Osteocyte (in vitro differentiated cells): ENCODE measurements around the gene ITGB6. TPM values are rescaled to one million over a fixed set of nuclear protein-coding genes. Genes with fewer than 3 reads are reported as not detected.
A peak's percentile ranks its signal among the peaks of the same experiment; 100 is the strongest.

Source experiments
- DNase-seq: peaks from one replicate; pipeline ENCODE4 v3.0.0; 2021; ENCODE audit warnings: mixed read lengths; ENCODE audit not compliant: unreplicated experiment; ENCODE audit errors: extremely low spot score
- H3K27ac Mint-ChIP-seq: one replicate; pipeline ENCODE4 v1.8.0; 2021; ENCODE audit warnings: mild to moderate bottlenecking, mixed read lengths; ENCODE audit not compliant: unreplicated experiment
- H3K27me3 Mint-ChIP-seq: one replicate; pipeline ENCODE4 v1.8.0; 2021; ENCODE audit warnings: mixed read lengths; ENCODE audit not compliant: unreplicated experiment
- H3K36me3 Mint-ChIP-seq: one replicate; pipeline ENCODE4 v1.8.0; 2021; ENCODE audit warnings: mixed read lengths; ENCODE audit not compliant: unreplicated experiment
- H3K4me1 Mint-ChIP-seq: one replicate; pipeline ENCODE4 v1.8.0; 2021; ENCODE audit warnings: mixed read lengths; ENCODE audit not compliant: unreplicated experiment
- H3K4me3 Mint-ChIP-seq: one replicate; pipeline ENCODE4 v1.8.0; 2021; ENCODE audit warnings: mild to moderate bottlenecking, moderate library complexity, mixed read lengths; ENCODE audit not compliant: unreplicated experiment
- H3K9me3 Mint-ChIP-seq: one replicate; pipeline ENCODE4 v1.8.0; 2021; ENCODE audit warnings: mixed read lengths; ENCODE audit not compliant: unreplicated experiment
- CTCF ChIP-seq: fragments of 200-600 bp; sonication (generic); IDR thresholded peaks from 2 replicates; pipeline ENCODE4 v1.5.0; 2021; ENCODE audit warnings: antibody characterized with exemption, mild to moderate bottlenecking, moderate library complexity
- total RNA-seq: library from RNA; stranded (reverse); gene quantifications from 2 replicates; pipeline ENCODE4 v1.2.1, GENCODE V29; 2021

The ITGB6 gene
- total RNA-seq, 1 donor from 2014 or later, result 0.13 TPM

- DNase-seq, result no peak
- Mint-ChIP-seq H3K4me3 (no peak overlapping the region), H3K9me3 (peaks cover 36% of the 10 kb centered on the region), H3K36me3 (peaks cover 21% of the 10 kb centered on the region), H3K27ac (peak overlapping the region; percentile 58), H3K4me1 (peaks cover 8% of the 10 kb centered on the region), H3K27me3 (no peaks in the 10 kb centered on the region)
- no peak for TF ChIP-seq CTCF
These were observed 108.7 kb downstream of the ITGB6 start for GRCh38 chr2:160091381-160091780.

- peaks cover 22% of the 10 kb centered on the region for H3K9me3 Mint-ChIP-seq
- H3K36me3 Mint-ChIP-seq, result peaks cover 12% of the 10 kb centered on the region
- DNase-seq, result no peak
- no peak overlapping the region for H3K27ac Mint-ChIP-seq
- no peaks in the 10 kb centered on the region for H3K27me3 Mint-ChIP-seq
- no peak overlapping the region for H3K4me3 Mint-ChIP-seq
- TF ChIP-seq CTCF, result no peak
- H3K4me1 Mint-ChIP-seq, result peaks cover 8% of the 10 kb centered on the region
These were observed 112.0 kb downstream of the ITGB6 start for GRCh38 chr2:160087854-160088745.

- Mint-ChIP-seq H3K27ac (no peak overlapping the region), H3K4me1 (no peaks in the 10 kb centered on the region), H3K9me3 (peaks cover 17% of the 10 kb centered on the region), H3K4me3 (no peak overlapping the region), H3K36me3 (peaks cover 12% of the 10 kb centered on the region), H3K27me3 (no peaks in the 10 kb centered on the region)
- no peak for DNase-seq
- TF ChIP-seq CTCF, result peak; percentile 12
These were observed 114.4 kb downstream of the ITGB6 start for GRCh38 chr2:160085662-160086061.

GRCh38 chr2:160077912-160078810, 121.9 kb downstream of the ITGB6 start:
- DNase-seq, result peak; percentile 34
- Mint-ChIP-seq H3K4me1 (peaks cover 14% of the 10 kb centered on the region), H3K9me3 (peaks cover 9% of the 10 kb centered on the region), H3K36me3 (no peaks in the 10 kb centered on the region), H3K27me3 (no peaks in the 10 kb centered on the region), H3K27ac (no peak overlapping the region), H3K4me3 (no peak overlapping the region)
- TF ChIP-seq CTCF, result no peak

GRCh38 chr2:160076914-160077313, 123.2 kb downstream of the ITGB6 start:
- DNase-seq, result peak; percentile 40
- Mint-ChIP-seq H3K4me3 (no peak overlapping the region), H3K4me1 (peaks cover 14% of the 10 kb centered on the region), H3K27me3 (no peaks in the 10 kb centered on the region), H3K9me3 (peaks cover 9% of the 10 kb centered on the region), H3K36me3 (no peaks in the 10 kb centered on the region), H3K27ac (peak overlapping the region; percentile 61)
- no peak for TF ChIP-seq CTCF
